ENCODE measurements around the gene SETD7.

- no peak for TF ChIP-seq POLR2AphosphoS5 (IDR thresholded peaks at IDR 0.05)
- no peak for TF ChIP-seq CTCF (IDR thresholded peaks at IDR 0.05)
Measured at GRCh38 chr4:139547979-139548378, 8.0 kb downstream of the SETD7 start.

Data from prostate gland (tissue), 2 donors.